Midbrain (tissue), 1 donor: Measurements from ENCODE around the gene UGT8.
A peak's percentile ranks its signal among the peaks of the same experiment; 100 is the strongest.

Source experiments
- DNase-seq: peaks from one replicate; lab custom pipeline; 2025; lab: John Stamatoyannopoulos, UW

UGT8 gene

DNA sequence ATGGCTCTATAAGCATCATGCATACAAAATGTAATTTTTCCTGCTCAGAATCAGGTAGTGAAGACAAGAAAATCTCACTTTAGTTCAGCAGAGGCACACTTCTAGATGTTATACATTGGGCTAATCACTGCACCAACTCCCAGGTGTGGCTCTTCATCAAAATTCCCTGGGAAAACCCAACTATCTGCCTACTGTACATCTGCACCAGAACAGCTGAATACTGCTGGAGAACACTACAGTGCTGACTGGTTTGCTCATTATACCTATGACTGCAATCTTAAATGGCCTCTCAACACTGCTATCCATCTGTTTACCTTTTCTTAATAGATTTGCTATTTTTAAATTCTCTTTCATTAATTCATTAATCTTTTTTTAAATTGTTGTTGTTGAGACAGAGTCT lies 92.0 kb downstream of the UGT8 start:
- no peak for DNase-seq

DNA sequence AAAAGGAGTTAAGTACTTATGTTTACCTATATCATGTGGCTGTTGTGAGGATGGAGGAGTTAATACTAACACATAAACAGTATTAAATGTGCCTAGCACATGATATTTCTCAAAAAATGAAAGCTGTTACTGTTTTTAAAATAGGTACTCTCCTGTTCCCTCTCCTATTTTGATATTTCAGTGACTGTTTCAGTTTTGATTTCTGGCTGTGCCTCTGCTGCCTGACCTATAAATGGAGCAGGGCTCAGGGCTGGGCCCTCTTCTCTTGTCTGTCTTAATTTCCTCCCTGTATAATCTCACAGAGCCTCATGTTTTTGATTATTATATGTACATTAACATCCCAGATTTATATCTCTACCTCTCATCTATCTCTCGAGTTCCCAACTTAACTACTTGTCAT lies 93.3 kb downstream of the UGT8 start:
- no peak for DNase-seq

DNA sequence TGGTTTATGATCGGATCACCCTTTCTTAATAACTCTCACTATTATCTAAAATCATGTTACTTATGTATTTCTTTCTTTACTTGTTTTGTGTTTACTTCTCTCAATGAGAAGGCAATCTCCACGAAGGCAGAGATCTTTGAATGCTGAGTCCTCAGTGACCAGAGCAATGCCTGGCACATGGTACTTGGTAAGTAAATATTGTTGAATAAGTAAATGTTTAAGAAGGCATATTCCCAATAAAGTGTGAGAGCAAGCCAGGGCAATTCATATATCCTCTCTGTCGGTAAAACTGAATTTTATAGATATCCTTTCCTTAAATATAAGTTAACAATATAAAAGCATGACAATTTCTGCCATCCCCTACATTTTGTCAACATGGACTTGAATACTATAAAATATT lies 94.4 kb downstream of the UGT8 start:
- no peak for DNase-seq

DNA sequence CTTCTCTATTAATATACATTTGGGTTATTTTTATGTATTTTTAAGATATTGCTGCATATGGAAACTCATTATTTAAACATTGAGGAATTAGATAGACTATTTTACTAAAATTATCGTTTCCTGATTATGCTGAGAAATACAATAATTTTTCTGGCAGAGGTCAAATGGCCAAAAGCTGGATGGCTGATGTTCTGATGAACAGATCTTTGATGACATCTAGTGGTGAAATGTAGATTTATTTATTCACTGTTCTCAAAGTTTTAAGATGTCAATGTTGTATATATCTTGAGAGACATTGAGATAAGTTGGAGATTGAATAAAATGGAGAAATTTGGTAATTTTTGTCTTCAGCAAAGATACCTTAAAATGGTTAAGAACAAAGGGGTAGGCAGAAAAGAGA lies 96.2 kb downstream of the UGT8 start:
- peak; percentile 66 for DNase-seq

DNA sequence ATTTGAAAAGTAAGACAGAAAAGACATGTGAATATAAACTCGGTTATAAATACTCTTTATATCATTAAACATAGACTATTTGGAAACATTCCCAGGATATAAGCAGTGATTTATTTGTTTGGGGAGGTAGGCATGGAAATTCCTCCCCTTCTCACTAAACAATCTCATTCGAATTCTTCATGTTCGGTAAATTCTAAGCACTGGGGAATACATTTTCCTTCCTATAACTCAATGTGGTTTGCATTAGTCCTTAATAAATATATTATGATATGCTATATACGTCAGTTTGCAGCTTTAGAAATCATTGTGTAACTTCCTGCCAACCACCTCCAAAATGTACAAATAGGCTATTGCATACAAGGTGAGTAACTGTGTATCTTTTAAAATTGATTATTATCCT lies 99.6 kb downstream of the UGT8 start:
- DNase-seq: no peak

DNA sequence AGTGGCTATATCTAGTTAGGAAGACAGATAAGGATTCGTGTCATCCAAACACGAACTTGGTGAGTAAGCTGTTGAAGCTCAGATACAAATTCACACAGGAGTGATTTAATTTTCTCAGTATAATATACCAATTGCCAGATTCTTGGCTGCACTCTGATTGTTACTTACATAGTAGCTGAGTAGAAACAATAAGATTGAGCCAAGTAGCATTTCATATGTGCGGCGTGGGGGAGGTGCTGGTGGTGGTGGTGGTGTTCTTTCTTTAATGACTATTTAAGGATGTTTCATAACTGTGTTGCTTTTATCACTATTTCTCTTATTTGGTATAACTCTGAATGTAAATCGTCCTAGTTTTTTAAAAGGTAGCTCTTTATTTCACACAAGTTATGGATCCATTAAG lies 102.9 kb downstream of the UGT8 start:
- no peak for DNase-seq

DNA sequence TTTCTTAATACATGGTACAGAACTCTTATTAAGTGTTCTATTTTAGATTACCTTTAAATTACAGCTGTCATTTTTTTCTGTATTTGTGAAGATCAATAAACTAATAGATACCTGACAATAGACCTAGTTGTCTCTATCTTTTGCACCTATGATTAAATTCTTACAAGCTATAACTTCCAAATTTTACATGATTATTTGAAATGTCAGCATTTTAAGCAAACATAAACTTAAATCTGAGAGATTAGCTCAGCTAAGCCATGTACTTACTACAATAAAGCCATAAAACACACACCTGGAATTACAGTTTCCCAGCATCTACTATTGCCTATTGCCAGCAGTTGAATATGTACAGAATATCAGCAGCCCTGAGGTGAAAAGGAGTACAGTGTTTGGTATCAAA lies 118.8 kb downstream of the UGT8 start:
- DNase-seq: no peak

DNA sequence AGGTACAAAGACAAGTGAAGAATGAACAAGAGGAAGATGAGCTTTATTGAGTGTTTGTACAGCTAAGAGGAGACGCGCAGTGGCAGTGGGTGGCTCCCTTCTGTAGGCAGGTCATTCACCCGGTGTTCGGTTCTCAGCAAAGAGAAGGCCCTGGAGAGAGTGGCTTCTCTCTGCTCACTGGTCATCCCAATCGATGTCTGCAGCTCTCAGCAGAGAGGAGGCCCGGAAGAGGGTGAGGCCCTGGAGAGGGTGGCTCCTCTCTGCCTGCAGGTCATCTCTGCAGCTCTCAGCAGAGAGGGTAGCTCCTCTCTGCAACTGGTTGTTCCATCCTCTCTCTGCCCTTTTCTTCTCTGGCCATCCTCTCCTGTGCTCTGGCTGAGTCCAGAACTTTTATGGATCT lies 126.5 kb downstream of the UGT8 start:
- DNase-seq: no peak

DNA sequence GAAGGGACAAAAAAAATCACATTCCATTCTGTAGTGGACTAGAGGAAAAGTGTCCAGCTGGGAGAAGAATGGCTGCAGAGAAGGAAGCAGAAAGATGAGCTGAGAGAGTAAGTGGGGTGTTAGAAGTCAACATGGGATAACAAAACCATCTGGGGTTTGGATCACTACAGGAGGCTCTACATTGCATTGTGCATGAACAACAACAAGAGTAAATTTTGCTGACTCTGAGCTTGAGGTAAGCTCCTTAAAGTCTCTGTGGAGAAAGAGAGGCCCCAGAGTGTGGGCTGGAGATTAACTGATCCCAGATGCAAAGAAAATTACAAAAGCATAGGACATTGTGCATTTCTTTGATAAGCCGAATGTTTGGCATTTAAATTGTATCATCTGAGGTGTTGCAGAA lies 128.9 kb downstream of the UGT8 start:
- DNase-seq: no peak
